Measurements from ENCODE around the gene SLC24A3.

DNA sequence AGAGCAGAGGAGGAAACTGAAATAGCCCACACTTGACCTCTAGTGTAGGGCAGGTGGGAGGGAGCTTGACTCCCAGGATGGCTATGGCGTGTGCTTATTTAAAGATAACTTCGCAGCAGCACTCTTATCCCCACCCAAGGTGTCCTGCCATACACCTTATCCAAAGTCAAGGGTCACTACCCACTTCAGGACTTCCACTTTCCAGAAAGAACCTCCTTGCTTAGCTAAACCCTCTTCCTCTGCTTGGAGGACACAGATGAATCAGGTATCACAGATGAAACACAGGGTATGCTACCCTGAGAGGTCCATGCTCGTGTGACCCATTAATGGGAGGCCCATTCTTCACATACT, 547.9 kb downstream of the SLC24A3 start:
- TF ChIP-seq BHLHE40 (IDR thresholded peaks at IDR 0.05; ENCODE audit: borderline replicate concordance) (no peak), SP1 (IDR thresholded peaks at IDR 0.05) (no peak), ELF4 (IDR thresholded peaks at IDR 0.05) (no peak), TARDBP (IDR thresholded peaks at IDR 0.05) (no peak), FOXA1 (IDR thresholded peaks at IDR 0.05) (no peak), FOXM1 (IDR thresholded peaks at IDR 0.05; ENCODE audit: borderline replicate concordance) (no peak), ARNT (IDR thresholded peaks at IDR 0.05) (no peak)
